IMR-90 (cell line): ENCODE measurements around the gene TTLL11. TPM values are rescaled to one million over a fixed set of nuclear protein-coding genes. Genes with fewer than 3 reads are reported as not detected.
A peak's percentile ranks its signal among the peaks of the same experiment; 100 is the strongest.

Experiments used
- ATAC-seq: fragments of 200-7000 bp; cut with Tn5 transposase; 2 replicates; pipeline ENCODE4 v1.9.1; 2020; ENCODE audit warnings: low read depth, mild to moderate bottlenecking, moderate library complexity
- BruUV-seq: library from RNA; stranded (reverse); fragments of 400-500 nt; replicated peaks from 2 replicates; lab custom pipeline; 2021; lab: Mats Ljungman, UMichigan
- CTCF ChIA-PET: fragments of 300-600 bp; formaldehyde crosslinking; extraction: SDS; loops from one replicate; lab custom pipeline; 2021; ENCODE audit warnings: antibody characterized with exemption; lab: Yijun Ruan, JAX
- POLR2A ChIA-PET: fragments of 300-600 bp; sonication (Branson Sonifier 250); formaldehyde crosslinking; loops from one replicate; lab custom pipeline; 2022; ENCODE audit warnings: antibody characterized with exemption; ENCODE audit not compliant: unreplicated experiment; lab: Charles Lee
- DNase-seq: peaks from one replicate; pipeline ENCODE4 v3.0.0; 2013
- H2AFZ ChIP-seq: replicated peaks from 2 replicates; pipeline ENCODE3; 2013; ENCODE audit warnings: low read length, mild to moderate bottlenecking; ENCODE audit not compliant: poor library complexity
- H2AK5ac ChIP-seq: 2 replicates; pipeline ENCODE4 v1.6.1; 2013; ENCODE audit warnings: low read depth, low read length, inconsistent platforms
- H2AK9ac ChIP-seq: replicated peaks from 2 replicates; pipeline ENCODE3; 2013; ENCODE audit warnings: mild to moderate bottlenecking, low read depth, low read length, moderate library complexity; ENCODE audit not compliant: poor library complexity
- H2BK120ac ChIP-seq: 2 replicates; pipeline ENCODE4 v1.6.1; 2013; ENCODE audit warnings: low read depth, low read length, inconsistent platforms
- H2BK15ac ChIP-seq: 3 replicates; pipeline ENCODE4 v1.6.1; 2013; ENCODE audit warnings: low read depth, low read length, inconsistent platforms
- H2BK20ac ChIP-seq: 2 replicates; pipeline ENCODE4 v1.6.1; 2013; ENCODE audit warnings: low read depth, mild to moderate bottlenecking, inconsistent platforms, low read length, moderate library complexity
- H2BK5ac ChIP-seq: 2 replicates; pipeline ENCODE4 v1.6.1; 2013; ENCODE audit warnings: mild to moderate bottlenecking, low read depth, low read length, inconsistent platforms; ENCODE audit not compliant: poor library complexity, severe bottlenecking
- H3K14ac ChIP-seq: replicated peaks from 2 replicates; pipeline ENCODE4 v1.6.1; 2013; ENCODE audit warnings: low read depth, low read length, inconsistent platforms
- H3K18ac ChIP-seq: 2 replicates; pipeline ENCODE4 v1.6.1; 2013; ENCODE audit warnings: low read depth, low read length, control low read depth
- H3K23ac ChIP-seq: 2 replicates; pipeline ENCODE4 v1.6.1; 2013; ENCODE audit warnings: low read depth, low read length, inconsistent platforms
- H3K27ac ChIP-seq: 2 replicates; pipeline ENCODE4 v1.5.1; 2013; ENCODE audit warnings: mild to moderate bottlenecking, control low read depth, low read length; ENCODE audit not compliant: insufficient read depth
- H3K27me3 ChIP-seq: 2 replicates; pipeline ENCODE4 v1.6.1; 2013; ENCODE audit warnings: low read length; ENCODE audit not compliant: control insufficient read depth, insufficient read depth
- H3K36me3 ChIP-seq: 2 replicates; pipeline ENCODE4 v1.6.1; 2013; ENCODE audit warnings: low read length, mixed read lengths; ENCODE audit not compliant: control insufficient read depth, insufficient read depth
- H3K4ac ChIP-seq: 2 replicates; pipeline ENCODE4 v1.6.1; 2013; ENCODE audit warnings: low read depth, low read length, inconsistent platforms
- H3K4me1 ChIP-seq: 2 replicates; pipeline ENCODE4 v1.6.1; 2013; ENCODE audit warnings: low read length, mixed read lengths; ENCODE audit not compliant: control insufficient read depth, insufficient read depth
- H3K4me2 ChIP-seq: 2 replicates; pipeline ENCODE4 v1.6.1; 2013; ENCODE audit warnings: low read depth, mild to moderate bottlenecking, control low read depth, low read length, moderate library complexity
- H3K4me3 ChIP-seq: 2 replicates; pipeline ENCODE4 v1.5.1; 2013; ENCODE audit warnings: low read depth, mild to moderate bottlenecking, control low read depth, low read length, moderate library complexity; ENCODE audit not compliant: insufficient read depth
- H3K56ac ChIP-seq: 2 replicates; pipeline ENCODE4 v1.6.1; 2013; ENCODE audit warnings: low read length, inconsistent platforms; ENCODE audit not compliant: insufficient read depth; ENCODE audit errors: extremely low read depth
- H3K79me1 ChIP-seq, 2 experiments: 2 replicates each; pipeline ENCODE4 v1.6.1; 2013; ENCODE audit warnings: low read length in 2 of 2, inconsistent platforms in 1 of 2, low read depth in 1 of 2
- H3K9ac ChIP-seq: 2 replicates; pipeline ENCODE4 v1.6.1; 2013; ENCODE audit warnings: low read depth, low read length, control low read depth
- H3K9me1 ChIP-seq: 2 replicates; pipeline ENCODE4 v1.6.1; 2013; ENCODE audit warnings: low read length, inconsistent platforms; ENCODE audit not compliant: insufficient read depth
- H3K9me3 ChIP-seq: 2 replicates; pipeline ENCODE4 v1.6.1; 2013; ENCODE audit warnings: low read length; ENCODE audit not compliant: control insufficient read depth, insufficient read depth
- H4K20me1 ChIP-seq: 2 replicates; pipeline ENCODE4 v1.6.1; 2013; ENCODE audit warnings: low read length, inconsistent platforms; ENCODE audit not compliant: insufficient read depth
- H4K5ac ChIP-seq: 2 replicates; pipeline ENCODE4 v1.6.1; 2013; ENCODE audit warnings: mild to moderate bottlenecking, low read depth, low read length, control low read depth
- H4K8ac ChIP-seq, 2 experiments: 2 replicates each; pipeline ENCODE4 v1.6.1; 2013; ENCODE audit warnings: low read depth in 2 of 2, low read length in 2 of 2, control low read depth in 1 of 2, inconsistent platforms in 1 of 2
- H4K91ac ChIP-seq: 2 replicates; pipeline ENCODE4 v1.6.1; 2013; ENCODE audit warnings: low read depth, low read length, inconsistent platforms; ENCODE audit not compliant: insufficient read depth
- BHLHE40 ChIP-seq: fragments of 150-350 bp; IDR thresholded peaks from 2 replicates; pipeline ENCODE4 v1.6.1; 2016; ENCODE audit warnings: mild to moderate bottlenecking, low read depth, low read length
- CEBPB ChIP-seq: IDR thresholded peaks from 2 replicates; pipeline ENCODE4 v1.6.1; 2012; ENCODE audit warnings: low read depth, low read length, improper control_type of control experiment
- ELK1 ChIP-seq: fragments of 150-350 bp; IDR thresholded peaks from 2 replicates; pipeline ENCODE4 v1.6.1; 2016; ENCODE audit warnings: low read depth, mild to moderate bottlenecking, low read length, moderate library complexity, borderline replicate concordance
- FOS ChIP-seq: fragments of 150-350 bp; IDR thresholded peaks from 2 replicates; pipeline ENCODE4 v1.6.1; 2016; ENCODE audit warnings: low read depth, low read length
- MXI1 ChIP-seq: IDR thresholded peaks from 2 replicates; pipeline ENCODE4 v1.6.1; 2012; ENCODE audit warnings: low read depth, mild to moderate bottlenecking, low read length, moderate library complexity, borderline replicate concordance
- NFE2L2 ChIP-seq: fragments of 150-350 bp; IDR thresholded peaks from 2 replicates; pipeline ENCODE4 v1.6.1; 2016; ENCODE audit warnings: low read depth, mild to moderate bottlenecking, low read length
- RAD21 ChIP-seq: IDR thresholded peaks from 2 replicates; pipeline ENCODE4 v1.6.1; 2012; ENCODE audit warnings: low read length, improper control_type of control experiment
- SMC3 ChIP-seq: fragments of 150-350 bp; IDR thresholded peaks from 2 replicates; pipeline ENCODE4 v1.6.1; 2016; ENCODE audit warnings: low read depth, mild to moderate bottlenecking, antibody characterized with exemption, low read length, moderate library complexity
- WGBS, 2 experiments: methylation state at CpG; one replicate each; pipeline versions ENCODE4 v1.1.5 to v1.1.7; 2013; ENCODE audit warnings: missing lambda C conversion rate in 2 of 2; ENCODE audit not compliant: insufficient read length in 1 of 2; ENCODE audit errors: extremely low coverage in 2 of 2; 5-methylcytosine and 5-hydroxymethylcytosine counted together
- dilution Hi-C: fragments of 300-500 bp; cut with HindIII; formaldehyde crosslinking; loops from one replicate; pipeline ENCODE4 v1.14.3; 2018; ENCODE audit warnings: low sequenced_read_pairs; ENCODE audit not compliant: unreplicated experiment
- in situ Hi-C: fragments of 300-500 bp; cut with MboI; formaldehyde crosslinking; loops from 3 replicates; pipeline ENCODE4 v1.14.3; 2019; ENCODE audit warnings: low sequenced_read_pairs, inconsistent platforms, mixed read lengths
- intact Hi-C: fragments of 100-400 bp; cut with micrococcal nuclease; formaldehyde crosslinking; loops from 2 replicates; pipeline ENCODE4 v1.10.0; 2022
- polyA plus RNA-seq, 3 experiments: library from polyadenylated mRNA; depleted of rRNA; stranded (reverse); fragments of >200 nt; gene quantifications; 2 replicates each; pipeline ENCODE4 v1.2.3, GENCODE V29; 2012; ENCODE audit warnings: low replicate concordance in 1 of 3
- total RNA-seq: library from RNA; depleted of rRNA; stranded (reverse); fragments of >200 nt; gene quantifications from 2 replicates; pipeline ENCODE4 v1.2.3, GENCODE V29; 2012
- TF ChIP-seq, protein P1 (sequence below): conservative IDR thresholded peaks from 2 replicates; pipeline ENCODE4 v1.5.1; 2012; ENCODE audit warnings: mild to moderate bottlenecking, low read depth, low read length, improper control_type of control experiment
- TF ChIP-seq, protein P2 (sequence below): fragments of 150-350 bp; IDR thresholded peaks from 2 replicates; pipeline ENCODE4 v1.6.1; 2017; ENCODE audit warnings: mild to moderate bottlenecking, antibody characterized with exemption, low read length, low read depth

Gene TTLL11
- total and polyA plus RNA-seq, 2 of the 4 experiments (the other 2 are of a cell fraction), result 2.0 to 4.6 TPM

- Histone ChIP-seq H2AFZ (no peak overlapping the region), H3K27ac (no peak overlapping the region), H3K4ac (no peak overlapping the region), H3K9me1 (peaks cover 7% of the 10 kb centered on the region; the same call in 1 of the 2 replicates), H3K18ac (no peak overlapping the region), H2BK5ac (no peak overlapping the region), H4K5ac (no peak overlapping the region), H4K20me1 (peaks cover 17% of the 10 kb centered on the region; the same call in 1 of the 2 replicates), H2BK15ac (no peak overlapping the region), H3K4me2 (peak overlapping the region; percentile 59), H4K8ac (no peak overlapping the region), H3K23ac (no peak overlapping the region), H3K27me3 (no peaks in the 10 kb centered on the region; the same call in none of the 2 replicates), H3K9me3 (no peaks in the 10 kb centered on the region), H3K9ac (no peak overlapping the region), H2AK9ac (no peak overlapping the region), H3K36me3 (no peaks in the 10 kb centered on the region), H3K56ac (no peak overlapping the region), H2BK20ac (no peak overlapping the region), H2BK120ac (no peak overlapping the region), H2AK5ac (no peak overlapping the region), H3K4me3 (no peak overlapping the region), H4K91ac (no peak overlapping the region), H3K14ac (no peak overlapping the region), H3K4me1 (peaks cover 4% of the 10 kb centered on the region), H3K79me1 (peaks cover 14 to 25% of the 10 kb centered on the region in 2 experiments)
- ATAC-seq (0 out of 2 replicates have a peak, but pooled peaks have one; percentile 6), DNase-seq (peak; percentile 65)
- ChIA-PET CTCF (interaction anchor here (0.7 to 2.4 kb wide), 3 partner anchors 28 to 175 kb away, joined by 3 to 8 read pairs (median 3); no protein-coding TSS in a partner anchor), POLR2A (no interaction called here)
- no TSS peak for BruUV-seq
- in situ Hi-C loops (loop anchor here (10.0 kb wide), 2 partner anchors 260 to 360 kb away; no protein-coding TSS in a partner anchor), intact Hi-C loops (loop anchor here (1.0 to 10.0 kb wide), 6 partner anchors 93 to 720 kb away; no protein-coding TSS in a partner anchor), dilution Hi-C loops (no loop called here)
- no peak for TF ChIP-seq ELK1
- TF ChIP-seq SMC3, result peak; percentile 32; the same call in 1 of the 2 replicates
- peak; percentile 40; the same call in 1 of the 2 replicates for TF ChIP-seq RAD21
- TF ChIP-seq MXI1, result no peak
- TF ChIP-seq, protein P1, sequence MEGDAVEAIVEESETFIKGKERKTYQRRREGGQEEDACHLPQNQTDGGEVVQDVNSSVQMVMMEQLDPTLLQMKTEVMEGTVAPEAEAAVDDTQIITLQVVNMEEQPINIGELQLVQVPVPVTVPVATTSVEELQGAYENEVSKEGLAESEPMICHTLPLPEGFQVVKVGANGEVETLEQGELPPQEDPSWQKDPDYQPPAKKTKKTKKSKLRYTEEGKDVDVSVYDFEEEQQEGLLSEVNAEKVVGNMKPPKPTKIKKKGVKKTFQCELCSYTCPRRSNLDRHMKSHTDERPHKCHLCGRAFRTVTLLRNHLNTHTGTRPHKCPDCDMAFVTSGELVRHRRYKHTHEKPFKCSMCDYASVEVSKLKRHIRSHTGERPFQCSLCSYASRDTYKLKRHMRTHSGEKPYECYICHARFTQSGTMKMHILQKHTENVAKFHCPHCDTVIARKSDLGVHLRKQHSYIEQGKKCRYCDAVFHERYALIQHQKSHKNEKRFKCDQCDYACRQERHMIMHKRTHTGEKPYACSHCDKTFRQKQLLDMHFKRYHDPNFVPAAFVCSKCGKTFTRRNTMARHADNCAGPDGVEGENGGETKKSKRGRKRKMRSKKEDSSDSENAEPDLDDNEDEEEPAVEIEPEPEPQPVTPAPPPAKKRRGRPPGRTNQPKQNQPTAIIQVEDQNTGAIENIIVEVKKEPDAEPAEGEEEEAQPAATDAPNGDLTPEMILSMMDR, result peak; percentile 61
- TF ChIP-seq BHLHE40, result no peak
- TF ChIP-seq NFE2L2, result no peak
- TF ChIP-seq, protein P2, sequence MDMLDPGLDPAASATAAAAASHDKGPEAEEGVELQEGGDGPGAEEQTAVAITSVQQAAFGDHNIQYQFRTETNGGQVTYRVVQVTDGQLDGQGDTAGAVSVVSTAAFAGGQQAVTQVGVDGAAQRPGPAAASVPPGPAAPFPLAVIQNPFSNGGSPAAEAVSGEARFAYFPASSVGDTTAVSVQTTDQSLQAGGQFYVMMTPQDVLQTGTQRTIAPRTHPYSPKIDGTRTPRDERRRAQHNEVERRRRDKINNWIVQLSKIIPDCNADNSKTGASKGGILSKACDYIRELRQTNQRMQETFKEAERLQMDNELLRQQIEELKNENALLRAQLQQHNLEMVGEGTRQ, result no peak
- TF ChIP-seq FOS, result no peak
- peak; percentile 54; the same call in 1 of the 2 replicates for TF ChIP-seq CEBPB
- WGBS, 2 experiments, result 8% methylated on average over 5 of the region's 14 CpGs; no CpG with 5 or more reads in 1 of the 2 experiments
Measured at GRCh38 chr9:122095010-122095767, 2.1 kb upstream of the TTLL11 start.
